Measurements from ENCODE around the gene RLF.

DNA sequence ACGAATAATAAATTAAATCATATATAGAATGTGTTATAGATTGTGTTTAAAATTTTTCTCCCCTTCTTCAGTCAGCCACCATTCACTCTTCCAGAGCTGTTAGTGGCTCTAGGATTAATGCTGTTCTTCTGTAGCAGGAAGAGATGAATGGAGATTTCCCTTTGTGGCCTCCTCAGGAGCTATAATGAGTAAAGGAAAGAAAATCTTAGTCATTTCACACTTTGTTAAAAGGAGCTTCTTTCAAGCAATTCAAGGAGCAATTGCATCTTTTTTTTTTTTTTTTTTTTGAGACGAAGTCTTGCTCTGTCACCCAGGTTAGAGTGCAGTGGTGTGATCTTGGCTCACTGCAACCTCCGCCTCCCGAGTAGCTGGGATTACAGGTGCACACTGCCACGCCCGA, 62.9 kb downstream of the RLF start:
- TF ChIP-seq, protein P1, sequence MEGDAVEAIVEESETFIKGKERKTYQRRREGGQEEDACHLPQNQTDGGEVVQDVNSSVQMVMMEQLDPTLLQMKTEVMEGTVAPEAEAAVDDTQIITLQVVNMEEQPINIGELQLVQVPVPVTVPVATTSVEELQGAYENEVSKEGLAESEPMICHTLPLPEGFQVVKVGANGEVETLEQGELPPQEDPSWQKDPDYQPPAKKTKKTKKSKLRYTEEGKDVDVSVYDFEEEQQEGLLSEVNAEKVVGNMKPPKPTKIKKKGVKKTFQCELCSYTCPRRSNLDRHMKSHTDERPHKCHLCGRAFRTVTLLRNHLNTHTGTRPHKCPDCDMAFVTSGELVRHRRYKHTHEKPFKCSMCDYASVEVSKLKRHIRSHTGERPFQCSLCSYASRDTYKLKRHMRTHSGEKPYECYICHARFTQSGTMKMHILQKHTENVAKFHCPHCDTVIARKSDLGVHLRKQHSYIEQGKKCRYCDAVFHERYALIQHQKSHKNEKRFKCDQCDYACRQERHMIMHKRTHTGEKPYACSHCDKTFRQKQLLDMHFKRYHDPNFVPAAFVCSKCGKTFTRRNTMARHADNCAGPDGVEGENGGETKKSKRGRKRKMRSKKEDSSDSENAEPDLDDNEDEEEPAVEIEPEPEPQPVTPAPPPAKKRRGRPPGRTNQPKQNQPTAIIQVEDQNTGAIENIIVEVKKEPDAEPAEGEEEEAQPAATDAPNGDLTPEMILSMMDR (IDR thresholded peaks at IDR 0.05; ENCODE audit: low read depth, low read length), result no peak
- TF ChIP-seq MYC (IDR thresholded peaks at IDR 0.05; ENCODE audit: low read depth, low read length) (no peak), POLR2A (IDR thresholded peaks at IDR 0.05; ENCODE audit: extremely low read depth, insufficient read length) (no peak)
- TF ChIP-seq, protein P2, sequence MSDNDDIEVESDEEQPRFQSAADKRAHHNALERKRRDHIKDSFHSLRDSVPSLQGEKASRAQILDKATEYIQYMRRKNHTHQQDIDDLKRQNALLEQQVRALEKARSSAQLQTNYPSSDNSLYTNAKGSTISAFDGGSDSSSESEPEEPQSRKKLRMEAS (IDR thresholded peaks at IDR 0.05; ENCODE audit: low read depth, low read length), result no peak
